ENCODE measurements around the gene PCSK1N.

GRCh38 chrX:48835524-48836329 is at the start of gene PCSK1N:
- no peak for TF ChIP-seq EZH2 (IDR thresholded peaks at IDR 0.05; ENCODE audit: insufficient read depth, poor library complexity, severe bottlenecking)
- TF ChIP-seq EZH2phosphoT487 (IDR thresholded peaks at IDR 0.05; ENCODE audit: insufficient read depth, low read depth), result no peak
